Fibroblast of the aortic adventitia (primary cell): Measurements from ENCODE around the gene CASKIN1. TPM values are rescaled to one million over a fixed set of nuclear protein-coding genes. Genes with fewer than 3 reads are reported as not detected.

Experiments
- DNase-seq: peaks from one replicate; pipeline ENCODE4 v3.0.0-alpha.2; 2010; ENCODE audit warnings: low read depth
- H3K4me3 ChIP-seq: 2 replicates; pipeline ENCODE4 v1.5.1; 2011; ENCODE audit warnings: low read depth, mild to moderate bottlenecking, control low read depth, low read length, moderate library complexity
- total RNA-seq: library from RNA; depleted of rRNA; stranded (reverse); fragments of >200 nt; gene quantifications from 2 replicates; pipeline ENCODE4 v1.2.3, GENCODE V29; 2012; ENCODE audit warnings: low replicate concordance
- TF ChIP-seq, protein P1 (sequence below): IDR thresholded peaks from 2 replicates; pipeline ENCODE4 v1.5.1; 2011; ENCODE audit warnings: mild to moderate bottlenecking, low read length, control low read depth, inconsistent platforms; ENCODE audit not compliant: insufficient read depth

Gene CASKIN1
- total RNA-seq, 1 donor: 0.18 TPM

DNA sequence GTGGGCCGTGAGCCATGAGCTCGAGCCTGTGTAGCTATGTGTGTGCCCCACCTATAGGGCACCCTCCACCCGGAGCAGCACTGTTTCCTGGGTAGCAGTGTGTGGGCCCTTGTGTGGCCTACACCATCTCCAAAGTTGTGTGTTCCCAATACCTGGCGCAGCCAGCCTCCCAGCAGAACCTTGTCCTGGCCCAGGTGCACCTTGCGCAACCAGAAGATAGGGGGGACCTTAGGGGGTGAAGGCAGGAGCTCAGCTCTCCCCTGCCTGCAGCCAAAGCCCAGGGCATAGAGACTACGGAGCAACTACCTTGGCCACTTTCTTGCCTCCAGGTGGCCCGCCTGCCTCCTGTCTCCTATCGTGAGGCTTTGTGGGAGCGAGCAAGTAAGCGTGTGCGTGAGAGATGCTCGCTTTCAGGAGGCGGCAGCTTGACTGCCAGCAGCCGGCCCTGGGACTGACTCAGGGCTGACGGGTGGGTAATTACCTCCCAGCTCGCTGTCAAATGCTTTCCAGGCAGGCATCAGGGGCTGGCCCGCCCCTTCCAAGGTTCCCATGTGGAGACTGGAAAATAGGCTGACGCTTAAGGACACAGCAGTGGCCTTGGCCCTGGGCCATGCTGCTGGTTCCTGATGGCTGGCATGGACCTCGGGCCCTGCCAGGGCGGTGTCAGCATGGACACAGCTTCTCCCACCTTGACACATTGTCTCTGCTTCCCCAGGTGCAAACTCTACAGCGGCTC is 21.8 kb downstream of the CASKIN1 start:
- H3K4me3 ChIP-seq: no peak overlapping the region
- no peak for DNase-seq
- TF ChIP-seq, protein P1, sequence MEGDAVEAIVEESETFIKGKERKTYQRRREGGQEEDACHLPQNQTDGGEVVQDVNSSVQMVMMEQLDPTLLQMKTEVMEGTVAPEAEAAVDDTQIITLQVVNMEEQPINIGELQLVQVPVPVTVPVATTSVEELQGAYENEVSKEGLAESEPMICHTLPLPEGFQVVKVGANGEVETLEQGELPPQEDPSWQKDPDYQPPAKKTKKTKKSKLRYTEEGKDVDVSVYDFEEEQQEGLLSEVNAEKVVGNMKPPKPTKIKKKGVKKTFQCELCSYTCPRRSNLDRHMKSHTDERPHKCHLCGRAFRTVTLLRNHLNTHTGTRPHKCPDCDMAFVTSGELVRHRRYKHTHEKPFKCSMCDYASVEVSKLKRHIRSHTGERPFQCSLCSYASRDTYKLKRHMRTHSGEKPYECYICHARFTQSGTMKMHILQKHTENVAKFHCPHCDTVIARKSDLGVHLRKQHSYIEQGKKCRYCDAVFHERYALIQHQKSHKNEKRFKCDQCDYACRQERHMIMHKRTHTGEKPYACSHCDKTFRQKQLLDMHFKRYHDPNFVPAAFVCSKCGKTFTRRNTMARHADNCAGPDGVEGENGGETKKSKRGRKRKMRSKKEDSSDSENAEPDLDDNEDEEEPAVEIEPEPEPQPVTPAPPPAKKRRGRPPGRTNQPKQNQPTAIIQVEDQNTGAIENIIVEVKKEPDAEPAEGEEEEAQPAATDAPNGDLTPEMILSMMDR: no peak

DNA sequence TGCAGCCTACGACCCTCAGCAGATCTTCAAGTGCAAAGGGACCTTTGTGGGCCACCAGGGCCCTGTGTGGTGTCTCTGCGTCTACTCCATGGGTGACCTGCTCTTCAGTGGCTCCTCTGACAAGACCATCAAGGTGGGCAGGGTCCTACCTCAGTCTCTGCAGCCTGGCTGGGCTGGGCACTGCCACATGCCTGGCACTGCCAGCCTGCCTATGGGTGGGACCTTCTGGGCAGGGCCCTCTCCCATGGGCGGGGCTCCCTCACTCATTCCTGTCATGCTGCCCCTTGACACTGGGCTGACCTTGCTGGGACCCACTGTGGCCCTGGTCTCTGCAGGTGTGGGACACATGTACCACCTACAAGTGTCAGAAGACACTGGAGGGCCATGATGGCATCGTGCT is 22.5 kb downstream of the CASKIN1 start:
- H3K4me3 ChIP-seq: no peak overlapping the region
- DNase-seq: no peak
- TF ChIP-seq, protein P1: no peak

GRCh38 chr16:2173366-2173765 is 23.0 kb downstream of the CASKIN1 start:
- no peak for DNase-seq
- TF ChIP-seq, protein P1: no peak
- no peak overlapping the region for H3K4me3 ChIP-seq

DNA sequence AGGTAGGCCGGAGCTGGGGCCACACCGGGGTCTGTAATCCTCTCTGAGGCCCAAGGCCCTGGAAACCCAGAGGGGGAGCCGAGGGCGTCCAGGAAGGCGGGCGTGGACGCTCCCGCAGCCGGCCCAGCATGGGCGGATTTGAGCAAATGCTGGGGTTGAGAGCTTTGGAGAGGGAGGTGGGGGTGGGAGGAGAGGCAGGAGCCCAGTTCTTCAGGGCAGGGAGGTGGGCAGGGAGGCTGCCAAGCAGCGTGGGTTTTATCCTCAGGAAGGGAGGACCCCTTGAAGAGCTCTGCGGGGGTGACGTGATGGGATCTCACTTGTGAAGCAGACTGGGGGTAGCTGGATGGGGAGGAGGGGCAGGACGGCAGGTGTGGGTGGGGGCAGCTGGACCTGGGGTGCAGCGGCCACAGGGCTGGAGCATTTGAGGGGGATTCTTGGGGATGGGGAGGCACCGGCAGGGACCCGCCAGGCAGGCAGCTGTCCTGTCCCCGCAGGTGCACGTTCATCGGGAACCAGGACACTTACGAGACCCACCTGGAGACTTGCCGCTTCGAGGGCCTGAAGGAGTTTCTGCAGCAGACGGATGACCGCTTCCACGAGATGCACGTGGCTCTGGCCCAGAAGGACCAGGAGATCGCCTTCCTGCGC is 23.6 kb downstream of the CASKIN1 start:
- TF ChIP-seq, protein P1: no peak
- H3K4me3 ChIP-seq: no peak overlapping the region
- no peak for DNase-seq

DNA sequence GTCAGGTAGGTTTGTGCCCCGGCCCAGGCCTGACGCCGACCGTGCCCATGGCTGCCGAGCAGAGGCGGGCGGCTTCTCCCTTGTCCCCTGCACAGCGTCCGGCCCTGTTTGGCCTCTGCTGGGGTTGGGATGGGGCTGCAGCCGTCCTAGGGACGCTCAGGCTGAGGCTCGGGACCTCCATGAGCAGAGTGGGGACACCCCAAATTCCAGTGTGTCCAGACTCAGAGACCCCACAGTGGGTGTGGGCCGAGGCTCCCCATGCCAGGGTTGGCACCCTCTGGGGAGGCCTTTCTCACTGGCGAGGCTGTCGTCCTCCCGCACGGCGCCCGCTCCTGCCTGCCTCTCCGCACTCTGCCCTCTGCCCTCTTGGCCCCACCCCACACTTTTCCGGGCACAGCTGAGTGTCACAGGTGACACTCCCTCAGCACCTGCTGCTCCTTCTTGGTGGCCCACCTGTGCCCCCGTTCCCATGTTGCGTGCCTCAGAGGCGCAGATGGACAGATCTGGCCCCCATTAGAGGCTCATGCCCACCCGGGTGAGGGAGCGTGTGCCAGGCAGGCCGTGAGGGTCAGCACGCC is 24.7 kb downstream of the CASKIN1 start:
- DNase-seq: no peak
- TF ChIP-seq, protein P1: no peak
- no peak overlapping the region for H3K4me3 ChIP-seq

DNA sequence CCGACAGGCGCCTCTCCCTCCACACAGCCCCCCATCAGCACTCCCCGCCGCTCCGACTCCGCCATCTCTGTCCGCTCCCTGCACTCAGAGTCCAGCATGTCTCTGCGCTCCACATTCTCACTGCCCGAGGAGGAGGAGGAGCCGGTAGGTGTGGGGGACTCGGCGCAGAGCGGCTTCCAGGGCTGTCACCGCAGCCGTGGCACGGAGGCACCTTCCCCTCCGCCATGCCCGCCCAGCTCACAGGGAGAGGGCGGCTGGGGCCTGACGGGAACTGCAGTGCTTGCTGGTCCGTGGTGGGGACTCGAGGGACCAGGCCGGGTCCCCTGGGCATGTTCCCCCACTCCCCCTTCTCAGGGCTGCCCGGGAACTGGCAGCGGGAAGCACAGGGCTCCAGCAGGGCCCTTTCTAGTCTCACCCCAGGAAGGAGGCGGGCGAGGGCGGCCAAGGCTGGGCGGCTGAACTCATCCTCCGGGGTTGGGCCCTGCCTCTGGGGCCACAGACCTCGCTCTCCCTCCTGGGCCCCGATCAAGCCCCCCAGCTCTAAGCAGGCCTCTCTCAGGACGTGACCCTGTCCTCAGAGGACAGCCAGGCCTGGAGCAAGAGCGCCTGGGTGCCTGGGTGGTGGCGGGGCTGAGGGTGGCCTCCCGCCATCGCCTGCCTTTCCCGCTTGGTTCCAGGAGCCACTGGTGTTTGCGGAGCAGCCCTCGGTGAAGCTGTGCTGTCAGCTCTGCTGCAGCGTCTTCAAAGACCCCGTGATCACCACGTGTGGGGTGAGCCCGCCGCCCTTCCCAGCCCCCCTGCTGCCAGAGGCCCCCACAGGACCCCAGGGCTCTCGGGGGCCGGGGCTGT is 25.6 kb downstream of the CASKIN1 start:
- DNase-seq: no peak
- TF ChIP-seq, protein P1: no peak
- H3K4me3 ChIP-seq: no peak overlapping the region
